Fibroblast of pulmonary artery (primary cell): ENCODE data around the gene MOGAT1.

Experiments
- DNase-seq: peaks from one replicate; pipeline ENCODE4 v3.0.0-alpha.2; 2010; ENCODE audit warnings: low read depth
- H3K4me3 ChIP-seq: replicated peaks from 2 replicates; pipeline ENCODE4 v1.5.1; 2011; ENCODE audit warnings: low read depth, mild to moderate bottlenecking, control low read depth, low read length, moderate library complexity
- TF ChIP-seq, protein P1 (sequence below): IDR thresholded peaks from 2 replicates; pipeline ENCODE4 v1.5.1; 2011; ENCODE audit warnings: mild to moderate bottlenecking, control low read depth, low read length, inconsistent platforms; ENCODE audit errors: missing control alignments

MOGAT1 gene

DNA sequence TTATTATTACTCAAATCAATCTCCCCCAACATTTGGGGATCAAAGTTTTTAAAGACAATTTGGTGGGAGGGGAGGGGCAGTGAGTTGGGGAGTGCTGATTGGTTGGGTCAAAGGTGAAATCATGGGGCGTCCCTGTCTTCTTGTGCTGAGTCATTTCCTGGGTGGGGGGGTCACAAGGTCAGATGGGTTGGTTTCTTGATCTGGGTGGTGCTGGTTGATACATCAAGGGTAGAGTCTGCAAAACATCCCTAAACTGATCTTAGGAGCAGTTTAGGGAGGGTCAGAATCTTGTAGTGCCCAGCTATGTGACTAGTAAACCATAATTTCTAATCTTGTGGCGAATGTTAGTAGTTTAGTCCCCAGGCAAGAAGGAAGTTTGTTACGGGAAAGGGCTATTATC lies 67.4 kb downstream of the MOGAT1 start:
- DNase-seq: no peak
- no peak overlapping the region for H3K4me3 ChIP-seq
- TF ChIP-seq, protein P1, sequence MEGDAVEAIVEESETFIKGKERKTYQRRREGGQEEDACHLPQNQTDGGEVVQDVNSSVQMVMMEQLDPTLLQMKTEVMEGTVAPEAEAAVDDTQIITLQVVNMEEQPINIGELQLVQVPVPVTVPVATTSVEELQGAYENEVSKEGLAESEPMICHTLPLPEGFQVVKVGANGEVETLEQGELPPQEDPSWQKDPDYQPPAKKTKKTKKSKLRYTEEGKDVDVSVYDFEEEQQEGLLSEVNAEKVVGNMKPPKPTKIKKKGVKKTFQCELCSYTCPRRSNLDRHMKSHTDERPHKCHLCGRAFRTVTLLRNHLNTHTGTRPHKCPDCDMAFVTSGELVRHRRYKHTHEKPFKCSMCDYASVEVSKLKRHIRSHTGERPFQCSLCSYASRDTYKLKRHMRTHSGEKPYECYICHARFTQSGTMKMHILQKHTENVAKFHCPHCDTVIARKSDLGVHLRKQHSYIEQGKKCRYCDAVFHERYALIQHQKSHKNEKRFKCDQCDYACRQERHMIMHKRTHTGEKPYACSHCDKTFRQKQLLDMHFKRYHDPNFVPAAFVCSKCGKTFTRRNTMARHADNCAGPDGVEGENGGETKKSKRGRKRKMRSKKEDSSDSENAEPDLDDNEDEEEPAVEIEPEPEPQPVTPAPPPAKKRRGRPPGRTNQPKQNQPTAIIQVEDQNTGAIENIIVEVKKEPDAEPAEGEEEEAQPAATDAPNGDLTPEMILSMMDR: no peak

DNA sequence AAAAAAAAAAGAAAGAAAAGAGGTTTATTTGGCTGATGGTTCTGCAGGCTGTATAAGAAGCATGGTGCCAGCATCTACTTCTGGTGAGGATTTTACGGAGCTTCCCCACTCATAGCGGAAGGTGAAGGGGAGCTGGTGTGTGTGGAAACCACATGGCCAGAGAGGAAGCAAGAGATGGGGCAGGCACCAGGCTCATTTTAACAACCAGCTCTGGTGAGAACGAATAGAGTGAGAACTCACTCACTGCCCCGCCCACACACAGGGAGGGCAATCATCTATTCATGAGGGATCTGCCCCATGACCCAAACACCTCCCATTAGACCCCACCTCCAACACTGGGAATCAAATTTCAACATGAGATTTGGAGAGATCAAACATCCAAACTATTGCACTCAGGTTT lies 68.5 kb downstream of the MOGAT1 start:
- TF ChIP-seq, protein P1: no peak
- DNase-seq: no peak
- H3K4me3 ChIP-seq: no peak overlapping the region

GRCh38 chr2:222743251-222743812 lies 71.9 kb downstream of the MOGAT1 start:
- no peak overlapping the region for H3K4me3 ChIP-seq
- no peak for DNase-seq
- TF ChIP-seq, protein P1: no peak

GRCh38 chr2:222745836-222746559 lies 74.5 kb downstream of the MOGAT1 start:
- TF ChIP-seq, protein P1: no peak
- DNase-seq: no peak
- no peak overlapping the region for H3K4me3 ChIP-seq

GRCh38 chr2:222747526-222748160 lies 76.2 kb downstream of the MOGAT1 start:
- DNase-seq: no peak
- TF ChIP-seq, protein P1: no peak

DNA sequence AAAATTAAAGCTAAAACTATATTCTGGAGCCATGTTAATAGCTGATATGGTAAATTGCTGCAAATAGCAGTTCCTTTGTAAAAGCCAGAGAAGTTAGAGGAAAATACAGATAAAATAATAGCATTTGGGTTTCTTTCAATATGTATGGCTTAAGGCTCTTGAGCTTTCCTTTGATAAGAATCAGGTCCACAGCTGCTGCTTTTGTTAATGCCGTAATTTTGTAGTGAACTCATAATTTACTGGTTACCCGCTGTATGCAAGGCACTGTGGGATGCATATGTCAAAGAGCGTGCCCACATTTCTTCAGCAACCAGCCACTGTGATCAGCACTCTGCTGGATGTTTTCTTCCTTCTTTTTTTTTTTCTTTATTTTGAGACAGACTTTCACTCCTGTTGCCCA lies 79.1 kb downstream of the MOGAT1 start:
- TF ChIP-seq, protein P1: no peak
- no peak for DNase-seq
- no peak overlapping the region for H3K4me3 ChIP-seq

More at GRCh38 chr2:222747526-222748160, 76.2 kb downstream of the MOGAT1 start:
- H3K4me3 ChIP-seq: no peak overlapping the region

GRCh38 chr2:222751238-222751637 lies 79.8 kb downstream of the MOGAT1 start:
- no peak for DNase-seq
- TF ChIP-seq, protein P1: no peak
- H3K4me3 ChIP-seq: no peak overlapping the region
